CD4-positive, alpha-beta T cell (primary cell): ENCODE measurements around the gene IL17RE. TPM values are rescaled to one million over a fixed set of nuclear protein-coding genes. Genes with fewer than 3 reads are reported as not detected.

ENCODE experiments used
- ATAC-seq: fragments of 200-7000 bp; cut with Tn5 transposase; one replicate; pipeline ENCODE4 v1.10.0; 2022; ENCODE audit warnings: mild to moderate bottlenecking; ENCODE audit not compliant: poor library complexity
- CTCF ChIA-PET: fragments of 350-600 bp; sonication (Branson Sonifier 250); formaldehyde crosslinking; loops from one replicate; lab custom pipeline; 2021; ENCODE audit warnings: antibody characterized with exemption, inconsistent platforms; lab: Charles Lee
- POLR2A ChIA-PET: fragments of 350-600 bp; sonication (Branson Sonifier 250); formaldehyde crosslinking; loops from one replicate; lab custom pipeline; 2021; ENCODE audit warnings: antibody characterized with exemption, inconsistent platforms; lab: Charles Lee
- DNase-seq, 14 experiments: peaks; one replicate each; pipeline ENCODE4 v3.0.0-alpha.2; 2013 to 2020; ENCODE audit warnings: mixed read lengths in 2 of 14
- H3K27ac ChIP-seq, 2 donors: one replicate each; pipeline versions ENCODE4 v1.5.1 to v1.7.0; 2013; ENCODE audit warnings: low read length in 2 of 2, low read depth in 1 of 2, mild to moderate bottlenecking in 1 of 2
- H3K27me3 ChIP-seq, 2 experiments: 1 replicate in 1 of 2; 2 replicates in 1 of 2; pipeline versions ENCODE4 v1.6.1 to v1.7.0; 2013; ENCODE audit warnings: low read length in 2 of 2, control low read depth in 1 of 2, mild to moderate bottlenecking in 1 of 2, moderate library complexity in 1 of 2; ENCODE audit not compliant: insufficient read depth in 2 of 2, control insufficient read depth in 1 of 2
- H3K36me3 ChIP-seq: one replicate; pipeline ENCODE4 v1.6.1; 2013; ENCODE audit warnings: low read length, control low read depth; ENCODE audit not compliant: insufficient read depth
- H3K4me1 ChIP-seq: one replicate; pipeline ENCODE4 v1.6.1; 2013; ENCODE audit warnings: low read length, control low read depth; ENCODE audit not compliant: insufficient read depth
- H3K4me3 ChIP-seq: one replicate; pipeline ENCODE4 v1.5.1; 2013; ENCODE audit warnings: mild to moderate bottlenecking, low read length, moderate library complexity
- H3K9me3 ChIP-seq, 2 experiments: 1 replicate in 1 of 2; 2 replicates in 1 of 2; pipeline versions ENCODE4 v1.6.1 to v1.7.0; 2013; ENCODE audit warnings: low read length in 2 of 2, mild to moderate bottlenecking in 2 of 2, control low read depth in 1 of 2, moderate library complexity in 1 of 2; ENCODE audit not compliant: control insufficient read depth in 1 of 2, insufficient read depth in 1 of 2
- H3K27ac Mint-ChIP-seq: one replicate; pipeline ENCODE4 v1.8.0; 2020; ENCODE audit warnings: mixed read lengths
- H3K27me3 Mint-ChIP-seq: one replicate; pipeline ENCODE4 v1.8.0; 2021; ENCODE audit warnings: mixed read lengths
- H3K36me3 Mint-ChIP-seq: one replicate; pipeline ENCODE4 v1.8.0; 2021; ENCODE audit warnings: low read depth, mixed read lengths
- H3K4me1 Mint-ChIP-seq: one replicate; pipeline ENCODE4 v1.8.0; 2021; ENCODE audit warnings: low read depth, mixed read lengths
- H3K4me3 Mint-ChIP-seq: one replicate; pipeline ENCODE4 v1.8.0; 2020; ENCODE audit warnings: mild to moderate bottlenecking, mixed read lengths
- H3K9me3 Mint-ChIP-seq: one replicate; pipeline ENCODE4 v1.8.0; 2020; ENCODE audit warnings: mixed read lengths
- intact Hi-C, 2 experiments: fragments of 100-400 bp; cut with DNase I in 1 of 2; cut with micrococcal nuclease in 1 of 2; formaldehyde crosslinking; loops; one replicate each; pipeline versions ENCODE4 v1.15.1 to v1.9.0; 2023 to 2025; cut with DNase I, micrococcal nuclease
- total RNA-seq, 174 experiments: library from RNA in 2 of 174; stranded (reverse) in 2 of 174; gene quantifications; one replicate each; pipeline ENCODE4 v1.2.3 and lab custom pipeline; 2021 to 2026
- TF ChIP-seq, protein P1 (sequence below): fragments of 200-600 bp; IDR thresholded peaks from one replicate; pipeline ENCODE4 v1.8.0; 2022; ENCODE audit warnings: antibody characterized with exemption, mild to moderate bottlenecking

Gene IL17RE
- total RNA-seq, 2 experiments from 2014 or later: 1.4 to 1.6 TPM

GRCh38 chr3:9889405-9889804 is 13.2 kb upstream of the IL17RE start:
- ChIA-PET CTCF (interaction anchor here (0.5 to 1.3 kb wide), 3 partner anchors 44 to 94 kb away, joined by 3 read pairs; partner anchors contain the start of gene CRELD1), POLR2A (interaction anchor here (0.6 to 3.7 kb wide), 9 partner anchors 31 to 493 kb away, joined by 3 to 98 read pairs (median 6); partner anchors contain the start of genes ARPC4, CRELD1, EMC3 and MTMR14)
- Histone ChIP-seq H3K4me3 (no peak overlapping the region), H3K36me3 (peaks cover 18% of the 10 kb centered on the region), H3K9me3 (no peaks in the 10 kb centered on the region), H3K27ac (no peak overlapping the region), H3K27me3 (no peaks in the 10 kb centered on the region), H3K4me1 (peaks cover 16% of the 10 kb centered on the region)
- peak overlapping the region; percentile 55 for H3K4me3 Mint-ChIP-seq
- DNase-seq (no peak), ATAC-seq (no peak)
- peaks cover 35% of the 10 kb centered on the region for H3K36me3 Mint-ChIP-seq
- TF ChIP-seq, protein P1, sequence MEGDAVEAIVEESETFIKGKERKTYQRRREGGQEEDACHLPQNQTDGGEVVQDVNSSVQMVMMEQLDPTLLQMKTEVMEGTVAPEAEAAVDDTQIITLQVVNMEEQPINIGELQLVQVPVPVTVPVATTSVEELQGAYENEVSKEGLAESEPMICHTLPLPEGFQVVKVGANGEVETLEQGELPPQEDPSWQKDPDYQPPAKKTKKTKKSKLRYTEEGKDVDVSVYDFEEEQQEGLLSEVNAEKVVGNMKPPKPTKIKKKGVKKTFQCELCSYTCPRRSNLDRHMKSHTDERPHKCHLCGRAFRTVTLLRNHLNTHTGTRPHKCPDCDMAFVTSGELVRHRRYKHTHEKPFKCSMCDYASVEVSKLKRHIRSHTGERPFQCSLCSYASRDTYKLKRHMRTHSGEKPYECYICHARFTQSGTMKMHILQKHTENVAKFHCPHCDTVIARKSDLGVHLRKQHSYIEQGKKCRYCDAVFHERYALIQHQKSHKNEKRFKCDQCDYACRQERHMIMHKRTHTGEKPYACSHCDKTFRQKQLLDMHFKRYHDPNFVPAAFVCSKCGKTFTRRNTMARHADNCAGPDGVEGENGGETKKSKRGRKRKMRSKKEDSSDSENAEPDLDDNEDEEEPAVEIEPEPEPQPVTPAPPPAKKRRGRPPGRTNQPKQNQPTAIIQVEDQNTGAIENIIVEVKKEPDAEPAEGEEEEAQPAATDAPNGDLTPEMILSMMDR: no peak
- no peaks in the 10 kb centered on the region for H3K27me3 Mint-ChIP-seq
- peaks cover 42% of the 10 kb centered on the region for H3K4me1 Mint-ChIP-seq
- intact Hi-C loops: loop anchor here in 1 of 2 experiments (5.0 kb wide), 2 partner anchors 138 to 157 kb away; partner anchors contain the start of genes BRPF1 and FANCD2
- peak overlapping the region; percentile 95 for H3K27ac Mint-ChIP-seq
- no peaks in the 10 kb centered on the region for H3K9me3 Mint-ChIP-seq

DNA sequence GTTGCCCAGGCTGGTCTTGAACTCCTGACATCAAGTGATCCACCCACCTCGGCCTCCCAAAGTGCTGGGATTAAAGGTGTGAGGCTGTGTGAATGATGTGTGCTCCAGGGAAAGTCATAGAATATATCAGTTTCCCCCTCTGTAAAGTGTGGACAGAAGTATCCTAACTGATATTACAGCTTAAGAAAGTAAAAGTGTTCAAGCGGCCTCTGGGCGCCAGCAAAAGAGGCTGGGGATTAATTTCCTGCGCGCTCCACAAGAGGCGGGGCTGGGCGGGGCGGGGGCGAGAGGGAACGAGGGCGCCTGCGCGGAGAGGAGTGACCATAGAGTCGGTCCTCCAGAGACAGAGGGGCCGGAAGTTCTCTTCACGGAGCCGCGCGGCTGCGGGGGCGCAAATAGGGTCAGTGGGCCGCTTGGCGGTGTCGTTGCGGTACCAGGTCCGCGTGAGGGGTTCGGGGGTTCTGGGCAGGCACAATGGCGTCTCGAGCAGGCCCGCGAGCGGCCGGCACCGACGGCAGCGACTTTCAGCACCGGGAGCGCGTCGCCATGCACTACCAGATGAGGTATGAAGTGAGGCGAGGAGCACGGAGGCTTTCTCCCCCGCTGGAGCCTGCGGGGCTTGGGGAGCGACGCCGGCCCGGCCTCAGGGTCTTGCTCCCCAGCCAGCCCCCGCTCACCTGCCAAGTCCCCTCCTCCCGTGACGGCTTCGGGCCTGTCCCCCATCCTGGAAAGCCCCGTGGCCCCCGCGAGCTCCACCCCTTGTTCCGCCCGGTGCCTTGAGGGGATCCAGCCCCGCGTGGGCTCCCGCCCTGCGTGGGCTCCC is 12.2 kb upstream of the IL17RE start, which contains the start of gene JAGN1:
Gene JAGN1, plus strand, starts transcription at position 362 of the 823 bp plus-strand sequence. Its CDS starts 113 bp downstream, at position 475.
- peak within 1 kb of the TSS; percentile 99 to 100 for H3K27ac ChIP-seq
- TF ChIP-seq, protein P1: no peak
- H3K27me3 ChIP-seq: no peaks in the 10 kb centered on the region
- Mint-ChIP-seq H3K27ac (peak within 1 kb of the TSS; percentile 95), H3K4me1 (peaks cover 49% of the 10 kb centered on the region), H3K4me3 (peak within 1 kb of the TSS; percentile 99), H3K27me3 (no peaks in the 10 kb centered on the region), H3K9me3 (no peaks in the 10 kb centered on the region), H3K36me3 (peaks cover 42% of the 10 kb centered on the region)
- peak within 1 kb of the TSS; percentile 95 for H3K4me3 ChIP-seq
- ChIA-PET POLR2A (interaction anchor here (0.5 to 3.7 kb wide), 32 partner anchors 11 to 494 kb away, joined by 3 to 98 read pairs (median 6); partner anchors contain the start of genes ARPC4, CRELD1, EMC3 and IL17RC), CTCF (interaction anchor here (0.6 to 2.4 kb wide), 5 partner anchors 41 to 430 kb away, joined by 3 to 14 read pairs (median 4); partner anchors contain the start of genes CRELD1 and SEC13)
- H3K4me1 ChIP-seq: peaks cover 20% of the 10 kb centered on the region
- no peaks in the 10 kb centered on the region for H3K9me3 ChIP-seq
- H3K36me3 ChIP-seq: peaks cover 18% of the 10 kb centered on the region
- peak; percentile 84 to 96 (median 91) for DNase-seq
- intact Hi-C loops: loop anchor here (1.0 to 5.0 kb wide), 8 partner anchors 42 to 430 kb away; partner anchors contain the start of genes CRELD1 (in 2 of the 2), RPUSD3 (in 2 of the 2), BRK1 (in 1 of the 2) and OGG1 (in 1 of the 2)
- peak; percentile 91 for ATAC-seq

- POLR2A ChIA-PET: interaction anchor here (0.5 to 3.7 kb wide), 27 partner anchors 11 to 495 kb away, joined by 3 to 98 read pairs (median 6); partner anchors contain the start of genes ARPC4, CRELD1, EMC3 and IL17RC
- no peak for ATAC-seq
- Histone ChIP-seq H3K4me3 (peak overlapping the region; percentile 95), H3K9me3 (no peaks in the 10 kb centered on the region), H3K36me3 (peaks cover 18% of the 10 kb centered on the region), H3K27ac (peak overlapping the region; percentile 99 to 100), H3K4me1 (peaks cover 22% of the 10 kb centered on the region), H3K27me3 (no peaks in the 10 kb centered on the region)
- no peaks in the 10 kb centered on the region for H3K27me3 Mint-ChIP-seq
- peaks cover 42% of the 10 kb centered on the region for H3K36me3 Mint-ChIP-seq
- DNase-seq: no peak
- TF ChIP-seq, protein P1: no peak
- peaks cover 55% of the 10 kb centered on the region for H3K4me1 Mint-ChIP-seq
- intact Hi-C loops: loop anchor here (2.0 to 5.0 kb wide), 7 partner anchors 42 to 430 kb away; partner anchors contain the start of genes CRELD1 (in 2 of the 2), RPUSD3 (in 2 of the 2), OGG1 (in 1 of the 2) and PRRT3 (in 1 of the 2)
- no peaks in the 10 kb centered on the region for H3K9me3 Mint-ChIP-seq
- peak overlapping the region; percentile 95 for H3K27ac Mint-ChIP-seq
- peak overlapping the region; percentile 99 for H3K4me3 Mint-ChIP-seq
- CTCF ChIA-PET: interaction anchor here (0.7 to 2.4 kb wide), 4 partner anchors 40 to 430 kb away, joined by 3 to 14 read pairs (median 5); partner anchors contain the start of genes CRELD1 and SEC13
Observed at GRCh38 chr3:9891072-9891622, 11.5 kb upstream of the IL17RE start.
